ENCODE measurements around the gene HERC4.

DNA sequence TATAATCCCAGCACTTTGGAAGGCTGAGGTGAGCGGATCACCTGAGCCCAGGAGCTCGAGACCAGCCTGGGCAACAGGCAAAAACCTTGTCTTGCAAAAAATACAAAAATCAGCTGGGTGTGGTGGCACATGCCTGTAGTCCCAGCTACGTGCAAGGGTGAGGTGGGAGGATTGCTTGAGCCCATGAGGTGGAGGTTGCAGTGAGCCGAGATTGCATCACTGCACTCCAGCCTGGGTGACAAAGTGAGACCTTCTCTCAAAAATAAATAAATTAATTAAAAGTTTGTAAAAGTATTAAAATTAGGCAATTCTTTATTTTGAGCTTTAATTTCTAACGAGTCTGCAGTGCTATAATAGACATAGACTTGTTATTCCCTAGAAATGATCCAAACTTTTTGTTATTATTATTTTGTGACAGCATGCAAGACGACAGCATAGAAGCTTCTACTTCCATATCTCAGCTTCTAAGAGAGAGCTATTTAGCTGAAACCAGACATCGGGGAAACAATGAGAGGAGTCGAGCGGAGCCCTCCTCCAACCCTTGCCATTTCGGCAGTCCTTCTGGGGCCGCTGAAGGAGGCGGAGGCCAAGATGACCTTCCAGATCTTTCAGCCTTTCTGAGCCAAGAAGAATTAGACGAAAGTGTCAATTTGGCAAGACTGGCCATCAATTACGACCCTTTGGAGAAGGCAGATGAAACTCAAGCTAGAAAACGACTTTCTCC lies 46.1 kb upstream of the HERC4 start:
- TF ChIP-seq, protein P1, sequence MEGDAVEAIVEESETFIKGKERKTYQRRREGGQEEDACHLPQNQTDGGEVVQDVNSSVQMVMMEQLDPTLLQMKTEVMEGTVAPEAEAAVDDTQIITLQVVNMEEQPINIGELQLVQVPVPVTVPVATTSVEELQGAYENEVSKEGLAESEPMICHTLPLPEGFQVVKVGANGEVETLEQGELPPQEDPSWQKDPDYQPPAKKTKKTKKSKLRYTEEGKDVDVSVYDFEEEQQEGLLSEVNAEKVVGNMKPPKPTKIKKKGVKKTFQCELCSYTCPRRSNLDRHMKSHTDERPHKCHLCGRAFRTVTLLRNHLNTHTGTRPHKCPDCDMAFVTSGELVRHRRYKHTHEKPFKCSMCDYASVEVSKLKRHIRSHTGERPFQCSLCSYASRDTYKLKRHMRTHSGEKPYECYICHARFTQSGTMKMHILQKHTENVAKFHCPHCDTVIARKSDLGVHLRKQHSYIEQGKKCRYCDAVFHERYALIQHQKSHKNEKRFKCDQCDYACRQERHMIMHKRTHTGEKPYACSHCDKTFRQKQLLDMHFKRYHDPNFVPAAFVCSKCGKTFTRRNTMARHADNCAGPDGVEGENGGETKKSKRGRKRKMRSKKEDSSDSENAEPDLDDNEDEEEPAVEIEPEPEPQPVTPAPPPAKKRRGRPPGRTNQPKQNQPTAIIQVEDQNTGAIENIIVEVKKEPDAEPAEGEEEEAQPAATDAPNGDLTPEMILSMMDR (conservative IDR thresholded peaks at IDR 0.05 in 1 of 2, IDR thresholded peaks at IDR 0.05 in 1 of 2; ENCODE audit: low read depth in 1 of 2, low read length in 2 of 2), result no peak
- TF ChIP-seq EZH2 (IDR thresholded peaks at IDR 0.05; ENCODE audit: low read length, missing control alignments), result no peak

All from fibroblast of lung (primary cell).